PC-9 (cell line): ENCODE results near the gene LIPI. TPM values are rescaled to one million over a fixed set of nuclear protein-coding genes. Genes with fewer than 3 reads are reported as not detected.
A peak's percentile ranks its signal among the peaks of the same experiment; 100 is the strongest.

Experiments
- BruUV-seq: library from RNA; stranded (reverse); fragments of 400-500 nt; replicated peaks from 2 replicates; lab custom pipeline; 2021; lab: Mats Ljungman, UMichigan
- CTCF ChIA-PET: fragments of 300-600 bp; sonication (Branson Sonifier 250); formaldehyde crosslinking; loops from one replicate; lab custom pipeline; 2022; ENCODE audit warnings: antibody characterized with exemption; lab: Charles Lee
- POLR2A ChIA-PET: fragments of 300-600 bp; sonication (Branson Sonifier 250); formaldehyde crosslinking; loops from one replicate; lab custom pipeline; 2022; ENCODE audit warnings: antibody characterized with exemption; ENCODE audit not compliant: unreplicated experiment; lab: Charles Lee
- DNase-seq, 2 experiments: peaks; one replicate each; pipeline versions ENCODE4 v3.0.0 to v3.0.0-alpha.2; 2015 to 2022; ENCODE audit warnings: mixed read lengths in 1 of 2
- H2AFZ ChIP-seq: fragments of 200-600 bp; sonication (generic); 2 replicates; pipeline ENCODE4 v1.8.1; 2017; ENCODE audit warnings: antibody characterized with exemption
- H3F3A ChIP-seq: fragments of 200-600 bp; sonication (generic); 2 replicates; pipeline ENCODE4 v1.8.1; 2017; ENCODE audit warnings: antibody characterized with exemption, mild to moderate bottlenecking, low read depth; ENCODE audit not compliant: insufficient read depth
- H3K27ac ChIP-seq: fragments of 200-600 bp; sonication (generic); 2 replicates; pipeline ENCODE4 v1.6.1; 2016; ENCODE audit warnings: mixed run types
- H3K27me3 ChIP-seq: fragments of 200-600 bp; sonication (generic); 2 replicates; pipeline ENCODE4 v1.6.1; 2016; ENCODE audit warnings: low read depth, mixed run types; ENCODE audit not compliant: insufficient read depth
- H3K36me3 ChIP-seq: fragments of 200-600 bp; sonication (generic); 2 replicates; pipeline ENCODE4 v1.6.1; 2016; ENCODE audit warnings: low read depth, mixed run types
- H3K4me1 ChIP-seq: fragments of 200-600 bp; sonication (generic); replicated peaks from 2 replicates; pipeline ENCODE4 v1.6.1; 2016; ENCODE audit warnings: mixed run types; ENCODE audit not compliant: insufficient read depth
- H3K4me2 ChIP-seq: fragments of 200-600 bp; sonication (generic); 2 replicates; pipeline ENCODE4 v1.6.1; 2017; ENCODE audit warnings: mixed run types
- H3K4me3 ChIP-seq: fragments of 200-600 bp; sonication (generic); 2 replicates; pipeline ENCODE4 v1.6.1; 2016; ENCODE audit warnings: mixed run types
- H3K79me2 ChIP-seq: fragments of 200-600 bp; sonication (generic); 2 replicates; pipeline ENCODE4 v1.6.1; 2017; ENCODE audit warnings: low read depth, mixed run types
- H3K9me2 ChIP-seq: fragments of 200-600 bp; sonication (generic); 2 replicates; pipeline ENCODE4 v1.8.1; 2017; ENCODE audit warnings: mild to moderate bottlenecking; ENCODE audit not compliant: insufficient read depth
- H3K9me3 ChIP-seq: fragments of 200-600 bp; sonication (generic); 2 replicates; pipeline ENCODE4 v1.8.1; 2016; ENCODE audit warnings: low read depth; ENCODE audit not compliant: insufficient read depth
- H4K20me1 ChIP-seq: fragments of 200-600 bp; sonication (generic); 2 replicates; pipeline ENCODE4 v1.8.1; 2017; ENCODE audit not compliant: insufficient read depth
- CTCF ChIP-seq: fragments of 200-600 bp; sonication (generic); conservative IDR thresholded peaks from 2 replicates; pipeline ENCODE4 v1.6.1; 2017; ENCODE audit warnings: mixed run types, antibody characterized with exemption, mild to moderate bottlenecking, moderate library complexity
- EZH2 ChIP-seq: fragments of 200-600 bp; sonication (generic); IDR thresholded peaks from 2 replicates; pipeline ENCODE4 v1.8.0; 2017; ENCODE audit warnings: antibody characterized with exemption, low read depth
- intact Hi-C: fragments of 100-400 bp; cut with micrococcal nuclease; formaldehyde crosslinking; loops from one replicate; pipeline ENCODE4 v1.10.0; 2022; ENCODE audit not compliant: unreplicated experiment
- total RNA-seq: library from RNA; stranded (reverse); gene quantifications from 2 replicates; pipeline ENCODE4 v1.2.3, GENCODE V29; 2021

Gene LIPI
- total RNA-seq, 1 experiment from 2014 or later = not detected

DNA sequence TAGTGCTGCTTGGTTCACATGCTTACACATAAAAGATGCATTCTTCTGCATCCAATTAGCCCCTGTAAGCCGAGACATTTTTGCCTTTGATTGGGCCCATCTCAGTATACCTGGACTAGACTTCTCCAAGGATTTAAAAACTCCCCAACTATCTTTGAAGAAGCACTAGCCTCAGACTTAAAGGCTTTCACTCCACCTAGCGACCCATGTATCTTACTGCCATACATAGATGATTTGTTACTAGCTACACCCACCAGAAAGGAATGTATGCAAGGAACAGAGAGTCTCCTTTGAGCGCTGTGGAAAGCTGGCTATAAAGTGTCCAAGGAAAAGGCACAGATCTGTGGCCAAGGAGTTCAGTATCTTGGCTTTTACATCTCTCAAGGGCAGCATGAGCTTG lies 91.7 kb downstream of the LIPI start:
- Histone ChIP-seq H3F3A (no peaks in the 10 kb centered on the region), H3K27ac (no peak overlapping the region), H2AFZ (no peak overlapping the region), H3K9me2 (no peaks in the 10 kb centered on the region), H3K4me3 (no peak overlapping the region), H3K36me3 (no peaks in the 10 kb centered on the region), H3K27me3 (no peaks in the 10 kb centered on the region), H3K79me2 (no peaks in the 10 kb centered on the region), H3K4me1 (0 out of 2 replicates have a peak, but pooled peaks cover 6% of the 10 kb centered on the region), H3K9me3 (no peaks in the 10 kb centered on the region), H4K20me1 (no peaks in the 10 kb centered on the region), H3K4me2 (no peak overlapping the region)
- BruUV-seq = no TSS peak
- intact Hi-C loops = no loop called here
- ChIA-PET CTCF (no interaction called here), POLR2A (no interaction called here)
- DNase-seq = peak in 1 of 2 experiments; percentile 37
- TF ChIP-seq CTCF (peak; percentile 42; the same call in 1 of the 2 replicates), EZH2 (no peak)

DNA sequence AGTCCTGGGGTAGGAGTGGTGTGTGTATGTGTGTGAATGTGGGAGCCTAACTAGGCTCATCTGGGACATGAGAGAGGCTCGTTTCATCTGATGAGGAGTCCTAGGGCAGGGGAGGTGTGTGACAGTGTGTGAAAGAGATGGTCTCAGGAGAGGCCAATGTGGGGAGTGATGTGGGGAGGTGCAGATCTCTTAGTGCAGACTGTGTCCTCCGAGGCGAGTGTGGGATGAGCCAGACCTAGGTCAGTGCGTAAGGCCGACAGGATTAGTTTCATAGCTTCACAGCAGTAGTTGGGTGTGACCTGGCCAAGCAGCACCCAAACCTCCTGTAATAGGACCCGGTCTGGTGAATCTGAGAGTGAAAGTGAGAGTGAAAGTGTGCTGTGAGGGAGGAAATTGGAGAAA lies 94.7 kb downstream of the LIPI start:
- no peak for DNase-seq
- no peaks in the 10 kb centered on the region for H3F3A ChIP-seq
- H3K79me2 ChIP-seq = no peaks in the 10 kb centered on the region
- H3K9me3 ChIP-seq = no peaks in the 10 kb centered on the region
- 0 out of 2 replicates have a peak, but pooled peaks cover 8% of the 10 kb centered on the region for H3K4me1 ChIP-seq
- H2AFZ ChIP-seq = no peak overlapping the region
- H3K27me3 ChIP-seq = no peaks in the 10 kb centered on the region
- no peaks in the 10 kb centered on the region for H3K9me2 ChIP-seq
- H3K36me3 ChIP-seq = no peaks in the 10 kb centered on the region
- no peaks in the 10 kb centered on the region for H4K20me1 ChIP-seq
- TF ChIP-seq CTCF (no peak), EZH2 (no peak)
- H3K27ac ChIP-seq = no peak overlapping the region
- CTCF ChIA-PET = no interaction called here
- intact Hi-C loops = no loop called here
- BruUV-seq = no TSS peak
- H3K4me2 ChIP-seq = no peak overlapping the region
- POLR2A ChIA-PET = no interaction called here
- no peak overlapping the region for H3K4me3 ChIP-seq

DNA sequence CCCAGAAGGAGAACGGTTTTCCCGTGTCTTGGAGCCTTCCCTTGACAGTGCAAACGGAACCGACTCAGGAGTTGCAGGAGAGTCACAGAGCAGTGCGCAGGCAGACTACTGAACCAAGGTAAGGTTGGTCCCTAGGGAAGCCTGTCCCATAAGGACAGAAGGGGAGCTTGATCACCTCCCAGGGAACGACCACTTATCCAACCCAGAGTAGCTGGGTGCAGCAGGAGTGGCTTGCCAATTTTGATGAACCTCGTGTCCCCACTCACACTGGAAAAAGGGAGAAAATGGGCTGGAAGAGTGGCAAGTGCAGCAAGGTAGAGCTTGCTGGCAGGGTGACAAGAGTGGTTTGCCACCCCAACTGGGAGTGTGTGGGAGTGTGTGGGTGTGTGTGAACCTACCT lies 95.1 kb downstream of the LIPI start:
- CTCF ChIA-PET = no interaction called here
- intact Hi-C loops = no loop called here
- H3K27me3 ChIP-seq = no peaks in the 10 kb centered on the region
- H3K4me1 ChIP-seq = 0 out of 2 replicates have a peak, but pooled peaks cover 8% of the 10 kb centered on the region
- DNase-seq = no peak
- no peak overlapping the region for H3K27ac ChIP-seq
- H4K20me1 ChIP-seq = no peaks in the 10 kb centered on the region
- no peaks in the 10 kb centered on the region for H3F3A ChIP-seq
- TF ChIP-seq EZH2 (no peak), CTCF (no peak)
- no peaks in the 10 kb centered on the region for H3K9me2 ChIP-seq
- H3K36me3 ChIP-seq = no peaks in the 10 kb centered on the region
- H2AFZ ChIP-seq = no peak overlapping the region
- no TSS peak for BruUV-seq
- H3K4me2 ChIP-seq = no peak overlapping the region
- H3K79me2 ChIP-seq = no peaks in the 10 kb centered on the region
- no peaks in the 10 kb centered on the region for H3K9me3 ChIP-seq
- POLR2A ChIA-PET = no interaction called here
- H3K4me3 ChIP-seq = no peak overlapping the region
